AG09319 (cell line): ENCODE measurements around the gene NXF1.
"Not testable (repeated sequence)": the region's sequence is repeated elsewhere in the genome, so short reads cannot be mapped to it uniquely, and the experiment has no call there.

Experiments used
- DNase-seq: peaks from one replicate; pipeline ENCODE4 v3.0.0-alpha.2; 2010; ENCODE audit warnings: low read depth; ENCODE audit errors: extremely low read depth
- TF ChIP-seq, protein P1 (sequence below): IDR thresholded peaks from 2 replicates; pipeline ENCODE4 v1.5.1; 2011; ENCODE audit warnings: low read depth, mild to moderate bottlenecking, inconsistent platforms, low read length, moderate library complexity

Gene NXF1

DNA sequence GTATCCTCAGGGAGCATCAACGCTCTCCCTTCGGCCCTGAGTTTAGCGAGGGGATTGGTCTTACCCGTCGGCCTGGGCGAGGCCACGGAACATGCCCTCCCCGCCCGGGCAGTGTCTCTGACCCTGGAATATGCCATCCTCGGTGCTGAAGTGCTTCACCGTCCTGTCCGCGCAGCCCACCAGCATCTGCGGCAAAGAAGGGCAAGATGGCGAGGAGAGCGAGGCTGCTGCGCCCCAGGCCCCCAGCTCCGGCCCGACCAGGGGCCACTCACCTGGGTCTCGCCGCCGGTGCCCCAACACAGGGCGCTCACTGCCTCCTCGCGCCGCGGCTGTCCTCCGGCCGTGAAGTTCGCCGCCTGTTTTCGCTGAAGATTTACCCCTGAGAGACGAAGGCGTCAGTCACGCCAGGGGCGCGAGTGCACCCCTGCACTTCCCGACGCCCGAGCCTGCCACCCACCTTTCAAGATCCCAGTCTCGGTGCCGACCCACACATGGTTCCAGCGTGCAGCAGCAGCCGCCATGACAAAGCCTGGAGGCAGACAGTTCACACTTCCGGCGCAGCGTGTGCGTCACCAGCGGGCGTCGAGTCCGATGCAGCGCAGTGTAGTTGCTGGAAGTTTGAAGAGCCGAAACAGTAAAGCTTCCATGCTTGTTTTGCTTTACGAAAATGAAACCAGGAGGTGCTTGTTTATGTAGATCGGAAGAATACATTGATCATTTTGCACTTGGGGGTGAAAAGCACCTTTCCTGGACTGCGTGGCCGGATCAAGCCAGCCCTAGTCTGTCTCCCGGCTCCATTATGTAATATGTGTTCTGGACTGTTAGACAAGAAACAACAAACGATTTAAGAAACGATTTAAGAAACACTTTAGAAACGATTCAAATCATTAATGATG is 34.1 kb upstream of the NXF1 start, which contains the start of gene WDR74:
Gene WDR74 (minus strand): TSS at position 541 of the 896 bp plus-strand sequence. CDS start 20 bp downstream, at position 521.
- TF ChIP-seq, protein P1, sequence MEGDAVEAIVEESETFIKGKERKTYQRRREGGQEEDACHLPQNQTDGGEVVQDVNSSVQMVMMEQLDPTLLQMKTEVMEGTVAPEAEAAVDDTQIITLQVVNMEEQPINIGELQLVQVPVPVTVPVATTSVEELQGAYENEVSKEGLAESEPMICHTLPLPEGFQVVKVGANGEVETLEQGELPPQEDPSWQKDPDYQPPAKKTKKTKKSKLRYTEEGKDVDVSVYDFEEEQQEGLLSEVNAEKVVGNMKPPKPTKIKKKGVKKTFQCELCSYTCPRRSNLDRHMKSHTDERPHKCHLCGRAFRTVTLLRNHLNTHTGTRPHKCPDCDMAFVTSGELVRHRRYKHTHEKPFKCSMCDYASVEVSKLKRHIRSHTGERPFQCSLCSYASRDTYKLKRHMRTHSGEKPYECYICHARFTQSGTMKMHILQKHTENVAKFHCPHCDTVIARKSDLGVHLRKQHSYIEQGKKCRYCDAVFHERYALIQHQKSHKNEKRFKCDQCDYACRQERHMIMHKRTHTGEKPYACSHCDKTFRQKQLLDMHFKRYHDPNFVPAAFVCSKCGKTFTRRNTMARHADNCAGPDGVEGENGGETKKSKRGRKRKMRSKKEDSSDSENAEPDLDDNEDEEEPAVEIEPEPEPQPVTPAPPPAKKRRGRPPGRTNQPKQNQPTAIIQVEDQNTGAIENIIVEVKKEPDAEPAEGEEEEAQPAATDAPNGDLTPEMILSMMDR, result no peak
- DNase-seq, result peak; percentile 68

DNA sequence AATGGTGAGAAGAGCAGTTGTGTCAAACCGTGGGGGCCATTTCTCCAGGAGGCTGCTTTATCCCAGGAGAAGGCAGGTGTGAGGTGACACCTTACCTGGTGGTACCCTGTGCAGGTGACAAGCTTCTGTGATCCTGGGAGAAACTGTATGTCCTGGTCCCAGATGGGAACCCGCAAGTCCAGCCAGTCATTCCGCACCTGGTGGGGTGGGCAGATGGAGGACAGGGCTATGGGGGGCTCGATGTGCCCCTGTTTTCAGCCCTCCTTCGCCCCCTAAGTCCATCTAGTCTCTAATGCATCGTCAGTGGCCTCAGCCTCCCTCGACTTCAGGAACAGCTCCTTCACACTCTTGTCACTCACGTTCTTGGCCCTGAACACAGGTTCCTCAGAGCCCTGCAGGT is 30.1 kb upstream of the NXF1 start:
- DNase-seq, result no peak
- TF ChIP-seq, protein P1, result no peak

DNA sequence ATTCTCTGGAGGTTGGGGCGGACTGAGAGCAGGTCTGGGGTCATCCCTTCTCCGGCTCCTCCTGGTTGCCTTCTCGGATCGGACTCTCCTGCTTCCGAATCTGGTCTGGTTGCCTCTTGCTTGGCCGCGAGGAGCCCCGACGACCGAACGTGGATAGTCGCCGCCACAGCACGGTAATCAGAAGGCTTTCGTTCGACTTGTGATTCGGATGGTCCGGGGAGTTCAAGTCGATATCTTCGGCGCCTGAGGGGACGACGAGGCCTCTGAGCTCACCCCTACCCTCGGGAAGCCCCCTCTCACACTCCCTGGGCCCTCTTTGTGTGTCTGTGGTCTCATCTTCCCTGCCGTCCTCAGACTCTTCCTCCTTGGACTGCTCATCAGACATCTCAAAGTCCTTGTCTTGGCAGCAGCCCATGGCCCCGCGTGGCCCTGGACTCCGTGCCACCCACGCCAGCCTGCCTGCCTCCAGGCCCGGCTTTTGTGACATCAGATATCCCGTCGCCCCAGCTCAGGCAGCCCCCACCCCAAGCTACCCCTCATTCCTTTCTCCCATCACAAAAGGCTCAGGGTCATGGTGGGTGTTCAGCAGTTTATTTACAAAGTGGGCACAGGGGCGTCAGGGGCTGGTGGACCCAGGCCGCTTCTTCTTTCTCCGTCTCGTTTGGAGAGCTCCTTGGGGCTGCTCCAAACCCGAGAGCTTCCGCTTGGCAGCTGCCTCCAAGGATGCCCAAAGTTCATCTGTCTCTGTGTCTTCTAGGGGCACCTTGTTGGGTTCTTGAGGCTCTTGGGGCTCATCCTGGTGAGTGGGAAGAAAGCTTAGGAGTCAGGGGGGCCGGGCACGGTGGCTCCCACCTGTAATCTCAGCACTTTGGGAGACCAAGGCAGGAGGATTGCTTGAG is 27.3 kb upstream of the NXF1 start, which contains the start of gene TEX54:
Gene TEX54 (minus strand): TSS at position 506 of the 899 bp plus-strand sequence.
- TF ChIP-seq, protein P1, result no peak
- DNase-seq, result no peak

DNA sequence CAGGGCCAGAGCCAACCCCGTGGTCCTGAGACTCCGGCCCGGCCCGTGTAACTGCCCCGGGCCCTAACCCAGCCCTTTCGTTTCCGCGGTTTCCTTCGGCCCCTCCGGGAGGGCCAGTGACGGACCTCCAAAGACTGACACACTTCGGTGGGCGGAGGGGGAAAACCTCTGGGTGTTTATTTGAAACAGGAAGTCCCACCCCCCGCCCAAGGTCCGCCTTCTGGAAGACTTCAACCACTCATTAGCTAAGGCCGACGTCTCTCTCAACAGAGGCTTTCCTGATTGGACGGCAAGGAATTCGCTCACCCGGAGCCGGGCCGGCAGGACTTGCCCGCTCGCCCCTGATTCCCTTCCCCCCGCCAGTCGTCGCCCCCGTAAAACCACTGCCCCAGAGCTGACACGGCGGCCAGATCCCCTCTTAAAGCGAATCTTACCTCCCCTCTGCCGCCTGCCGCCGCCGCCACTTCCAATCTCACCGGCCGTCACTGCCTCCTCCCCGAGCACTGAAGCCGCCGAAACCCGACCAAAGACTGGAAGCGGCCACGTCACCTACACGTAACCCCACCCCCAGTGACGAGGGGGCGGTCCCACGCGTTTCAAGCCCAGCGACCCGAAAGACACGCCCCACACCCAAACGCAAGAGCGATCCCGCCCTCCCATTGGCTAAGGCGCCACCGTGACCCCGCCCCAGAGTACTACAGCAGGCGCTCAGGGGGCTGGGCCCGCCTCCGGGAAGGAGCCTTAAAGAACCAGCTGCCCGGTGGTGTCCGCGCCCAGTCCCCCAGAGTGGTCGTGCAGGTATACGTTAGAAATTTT is 26.5 kb upstream of the NXF1 start, which contains the start of gene STX5:
Gene STX5 (minus strand): TSS at position 532 of the 816 bp plus-strand sequence. CDS start 808 bp downstream, outside the sequence.
- TF ChIP-seq, protein P1, result no peak

DNA sequence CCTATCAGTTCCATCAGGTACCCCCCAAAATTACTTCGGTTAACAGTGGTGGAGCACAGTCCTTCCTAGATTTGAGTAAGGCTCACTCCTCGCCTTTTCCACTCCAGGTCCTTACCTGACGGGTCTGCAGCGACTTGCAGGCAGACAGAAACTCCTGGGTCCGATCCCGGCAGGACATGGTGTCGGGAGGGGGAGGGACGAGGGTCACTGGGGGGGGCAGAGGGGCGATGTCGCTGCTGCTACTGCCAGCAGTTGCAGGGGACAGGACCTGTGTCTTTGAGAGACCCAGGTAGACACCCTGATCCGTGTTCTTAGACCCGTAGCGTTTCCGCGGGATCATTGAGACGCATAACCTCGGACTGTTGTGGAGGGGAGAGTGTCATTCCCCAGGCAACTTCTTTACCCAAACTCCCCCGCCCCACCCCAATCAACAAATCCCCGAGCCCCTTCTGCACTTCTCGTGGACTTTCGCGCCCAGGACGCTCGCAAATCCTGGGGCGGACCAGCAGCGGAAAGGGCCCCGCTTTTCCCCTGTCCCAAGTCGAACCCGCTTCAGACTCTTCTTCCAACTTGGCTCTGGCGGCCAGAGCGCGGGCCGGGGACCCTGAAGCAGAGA is 25.8 kb upstream of the NXF1 start:
- TF ChIP-seq, protein P1, result no peak
- DNase-seq, result no peak

More for the DNA sequence above, 26.5 kb upstream of the NXF1 start, which contains the start of gene STX5:
- DNase-seq, result peak; percentile 96

GRCh38 chr11:62828130-62828529 is 22.9 kb upstream of the NXF1 start:
- not testable (repeated sequence) for DNase-seq
